HG02798 (cell line): ENCODE results near the gene SCN2A.
"Not testable (repeated sequence)": the region's sequence is repeated elsewhere in the genome, so short reads cannot be mapped to it uniquely, and the experiment has no call there.

ENCODE experiments used
- ATAC-seq: cut with Tn5 transposase; IDR thresholded peaks from one replicate; pipeline ENCODE4 v1.9.1; 2021; ENCODE audit warnings: mild to moderate bottlenecking; ENCODE audit not compliant: unreplicated experiment, poor library complexity

Gene SCN2A

DNA sequence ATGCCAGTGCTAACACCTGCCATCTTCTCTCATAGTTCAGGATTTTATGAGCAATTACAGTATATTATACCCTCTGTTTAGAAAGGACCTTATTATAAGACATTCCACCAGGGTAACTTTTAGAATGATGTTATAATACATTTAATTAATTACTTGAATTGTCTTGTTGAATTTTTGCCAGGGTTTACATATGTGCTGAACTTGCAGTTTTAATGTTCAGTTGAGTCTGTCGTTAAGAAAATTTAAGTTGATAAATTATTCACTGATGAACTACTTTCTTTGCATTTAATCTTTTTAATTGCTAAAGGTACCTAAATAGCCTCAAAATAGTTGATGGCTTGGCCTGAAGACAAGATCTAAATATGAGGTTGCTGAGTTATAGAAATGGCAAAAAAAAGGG lies 68.1 kb downstream of the SCN2A start:
- no peak for ATAC-seq

DNA sequence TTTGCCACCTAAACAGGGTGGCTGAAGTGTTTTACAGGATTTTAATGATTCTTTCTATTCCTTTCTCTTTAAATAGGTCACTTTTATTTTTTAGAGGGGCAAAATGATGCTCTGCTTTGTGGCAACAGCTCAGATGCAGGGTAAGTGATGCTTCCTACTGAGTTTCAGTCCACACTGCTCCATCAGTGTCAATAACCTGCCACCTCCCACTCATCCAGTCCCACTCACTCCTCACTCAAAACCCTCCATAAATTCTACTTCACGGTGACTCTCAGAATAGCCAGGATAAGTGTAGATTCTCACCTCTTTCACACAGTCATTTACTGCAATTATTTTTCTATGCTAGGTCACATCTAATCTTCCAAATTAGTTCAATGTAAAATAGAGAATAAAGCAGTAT lies 72.7 kb downstream of the SCN2A start:
- ATAC-seq, result no peak

DNA sequence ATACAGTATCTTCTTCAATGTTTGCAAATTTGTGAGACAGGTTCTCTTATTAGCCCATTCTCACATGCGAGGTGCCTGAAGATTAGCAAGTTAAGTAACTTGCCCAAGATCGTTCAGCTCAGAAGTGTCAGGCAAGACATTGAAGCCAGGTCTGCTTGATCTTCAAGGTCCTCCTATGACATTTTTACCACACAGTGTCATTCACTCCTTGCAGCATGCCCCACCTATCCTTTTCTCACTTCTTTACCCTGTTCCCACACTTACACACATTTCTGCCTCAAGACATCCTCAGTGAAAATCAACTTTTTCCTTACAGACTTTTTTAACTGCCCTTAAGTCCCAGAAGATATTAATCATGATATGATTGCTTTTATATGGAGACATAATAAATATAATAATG lies 73.8 kb downstream of the SCN2A start:
- ATAC-seq, result no peak

DNA sequence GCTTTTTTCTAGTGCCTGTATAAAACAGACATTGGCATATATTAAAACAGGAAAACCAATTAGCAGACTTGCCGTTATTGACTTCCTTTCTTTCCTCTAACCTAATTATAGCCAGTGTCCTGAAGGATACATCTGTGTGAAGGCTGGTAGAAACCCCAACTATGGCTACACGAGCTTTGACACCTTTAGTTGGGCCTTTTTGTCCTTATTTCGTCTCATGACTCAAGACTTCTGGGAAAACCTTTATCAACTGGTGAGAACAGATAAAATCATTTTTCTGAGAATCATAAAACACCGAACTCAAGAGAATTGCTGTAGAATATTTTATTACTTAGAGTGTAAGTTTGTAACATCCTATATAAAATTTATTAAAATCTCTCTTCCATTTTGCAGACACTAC lies 74.3 kb downstream of the SCN2A start:
- no peak for ATAC-seq

DNA sequence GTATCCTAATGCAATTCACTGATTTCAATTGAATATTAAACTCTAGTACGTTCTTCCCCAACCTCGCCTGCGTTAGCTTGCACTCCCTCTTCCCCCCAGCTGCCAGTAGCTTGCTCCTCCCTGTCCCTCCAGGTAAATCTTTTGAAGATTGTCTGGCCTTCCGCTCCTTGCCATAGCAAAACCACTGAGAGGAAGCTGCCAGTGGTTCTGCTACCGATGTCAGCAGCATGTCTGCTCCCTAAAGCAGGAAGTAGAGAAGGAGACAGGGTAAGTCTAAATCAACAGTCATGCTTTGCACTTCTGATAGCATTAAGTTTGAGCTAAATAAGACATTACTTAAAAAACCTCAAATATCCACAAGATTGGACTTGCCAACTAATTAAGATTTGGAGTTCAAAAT lies 89.1 kb downstream of the SCN2A start:
- peak; percentile 66 for ATAC-seq

DNA sequence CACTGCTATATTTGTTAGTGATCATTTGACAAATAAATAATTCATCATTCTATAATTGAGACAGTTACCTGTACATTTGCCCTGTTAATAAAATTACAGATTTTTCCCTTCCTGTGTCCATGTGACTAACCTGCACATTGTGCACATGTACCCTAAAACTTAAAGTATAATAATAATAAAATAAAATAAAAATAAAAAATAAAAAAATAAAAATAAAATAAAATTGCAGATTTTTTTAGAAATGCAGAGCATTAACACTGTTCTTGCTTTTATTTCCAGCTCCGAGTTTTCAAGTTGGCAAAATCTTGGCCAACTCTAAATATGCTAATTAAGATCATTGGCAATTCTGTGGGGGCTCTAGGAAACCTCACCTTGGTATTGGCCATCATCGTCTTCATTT lies 105.1 kb downstream of the SCN2A start:
- ATAC-seq, result not testable (repeated sequence)

DNA sequence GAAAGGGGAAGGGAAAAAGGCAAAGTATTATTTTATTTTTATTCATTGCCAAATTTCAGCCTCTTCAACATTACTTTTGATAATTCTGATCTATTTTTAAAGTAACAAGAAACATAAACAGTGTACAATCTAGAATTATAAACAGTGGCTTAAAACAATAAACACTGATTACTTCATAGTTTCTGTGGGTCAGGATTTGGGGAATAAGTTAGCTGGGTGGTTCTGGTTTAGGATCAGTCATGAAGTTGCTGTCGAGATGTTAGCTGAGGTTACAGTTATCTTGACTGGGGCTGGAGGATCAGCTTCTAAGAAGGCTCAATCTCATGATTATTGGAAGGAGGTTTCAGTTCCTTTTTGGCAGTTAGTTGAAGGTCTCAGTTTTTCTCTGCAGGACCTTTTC lies 109.2 kb downstream of the SCN2A start:
- ATAC-seq, result no peak

DNA sequence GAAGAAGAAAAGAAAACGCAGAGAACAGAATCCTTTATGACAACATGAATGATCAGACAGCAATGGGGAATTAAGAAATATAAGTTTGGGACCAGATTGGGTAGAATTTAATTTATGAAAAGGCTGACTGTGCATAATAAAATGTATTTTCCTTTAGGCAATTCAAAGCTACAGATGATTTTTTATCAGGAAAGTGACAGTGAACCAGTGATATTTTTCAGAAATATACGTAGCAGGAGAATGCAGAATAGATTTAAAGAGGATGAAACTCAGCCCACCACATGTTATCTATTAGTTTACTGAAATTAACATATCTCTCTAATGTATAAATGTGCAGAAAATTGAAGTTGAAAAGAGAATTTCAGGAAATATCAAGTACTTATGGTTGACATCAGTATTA lies 110.0 kb downstream of the SCN2A start:
- no peak for ATAC-seq

DNA sequence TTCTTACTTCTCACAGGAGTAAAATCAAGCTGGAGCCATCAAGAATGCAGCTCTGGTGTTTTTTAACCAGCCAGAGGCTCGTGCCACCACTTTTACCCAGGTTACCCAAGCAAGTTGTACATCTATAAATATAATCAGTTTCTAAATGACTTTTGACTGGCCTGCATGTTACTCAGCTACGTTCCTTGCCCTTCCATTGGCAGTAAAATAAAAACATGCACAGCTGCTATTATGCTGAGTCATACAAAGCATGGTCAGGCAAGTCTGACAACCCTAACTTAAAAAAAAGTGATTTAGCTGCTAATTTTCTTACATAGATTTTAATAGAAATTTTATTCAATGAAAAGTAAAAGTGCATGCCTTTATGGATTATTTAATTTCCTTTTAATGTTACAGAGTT lies 118.5 kb downstream of the SCN2A start:
- ATAC-seq, result peak; percentile 85

DNA sequence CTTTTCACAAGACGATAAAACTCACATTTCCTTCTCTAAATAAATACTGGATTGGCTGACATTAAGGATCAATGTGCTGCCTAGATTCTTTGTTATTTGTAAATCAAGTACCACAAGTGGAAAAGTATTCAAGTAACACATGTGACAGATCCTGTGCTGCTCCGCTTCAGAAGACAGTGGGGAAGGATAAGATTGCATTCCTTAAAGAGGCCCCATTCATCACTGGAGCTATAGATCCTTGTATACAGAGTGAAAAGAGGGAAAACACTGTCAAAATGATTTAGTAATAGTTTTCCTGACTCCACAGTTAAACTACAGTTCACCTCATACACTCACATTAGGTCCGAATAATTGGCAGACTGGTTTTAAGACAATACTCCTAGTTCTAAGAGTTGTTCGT lies 122.3 kb downstream of the SCN2A start:
- ATAC-seq, result no peak

DNA sequence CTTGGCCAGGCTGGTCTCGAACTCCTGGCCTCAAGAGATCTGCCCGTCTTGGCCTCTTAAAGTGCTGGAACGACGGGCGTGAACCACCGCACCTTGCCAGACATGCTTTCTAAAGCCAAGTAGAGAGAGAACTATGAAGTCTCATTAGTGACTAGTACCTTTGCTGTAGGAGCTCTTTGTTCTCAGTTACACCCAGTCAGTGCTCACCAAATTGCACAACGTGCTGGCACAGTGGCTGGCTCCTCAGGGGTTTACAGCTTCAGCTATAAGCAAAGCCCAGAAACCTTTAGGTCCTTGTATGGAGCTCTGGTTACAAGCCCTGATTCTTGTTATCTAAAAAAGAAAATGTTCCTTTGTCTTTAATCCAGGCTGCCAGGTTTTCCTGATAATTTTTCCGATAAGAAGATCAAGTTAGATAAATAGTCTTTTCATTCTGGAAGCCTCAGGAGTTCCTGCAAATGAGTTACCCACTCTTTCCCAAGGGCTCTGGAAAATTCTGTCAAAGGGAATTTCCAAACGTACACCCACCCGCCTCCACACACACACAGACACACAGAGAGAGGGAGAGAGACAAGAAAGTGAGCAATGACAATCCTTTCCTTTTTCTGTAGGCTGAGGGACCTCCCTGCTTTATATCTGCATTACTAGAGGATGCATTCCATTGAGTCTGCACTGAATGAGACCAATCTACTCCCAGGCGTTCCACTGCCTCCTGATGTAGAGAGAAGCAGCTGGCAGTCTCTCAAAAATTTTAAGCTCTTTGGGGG lies 130.1 kb downstream of the SCN2A start:
- ATAC-seq, result no peak

DNA sequence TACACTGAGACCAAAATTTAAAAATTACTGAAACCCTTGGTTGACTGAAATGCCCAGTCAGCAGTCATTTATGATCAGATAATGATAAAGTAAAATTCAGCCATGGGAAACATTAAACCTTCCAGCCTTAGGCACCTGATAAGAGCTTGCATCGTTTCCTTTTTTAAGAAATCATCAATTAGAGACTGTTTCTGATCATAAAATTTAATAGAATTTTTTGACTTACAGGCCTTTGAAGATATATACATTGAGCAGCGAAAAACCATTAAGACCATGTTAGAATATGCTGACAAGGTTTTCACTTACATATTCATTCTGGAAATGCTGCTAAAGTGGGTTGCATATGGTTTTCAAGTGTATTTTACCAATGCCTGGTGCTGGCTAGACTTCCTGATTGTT lies 130.7 kb downstream of the SCN2A start:
- ATAC-seq, result no peak

DNA sequence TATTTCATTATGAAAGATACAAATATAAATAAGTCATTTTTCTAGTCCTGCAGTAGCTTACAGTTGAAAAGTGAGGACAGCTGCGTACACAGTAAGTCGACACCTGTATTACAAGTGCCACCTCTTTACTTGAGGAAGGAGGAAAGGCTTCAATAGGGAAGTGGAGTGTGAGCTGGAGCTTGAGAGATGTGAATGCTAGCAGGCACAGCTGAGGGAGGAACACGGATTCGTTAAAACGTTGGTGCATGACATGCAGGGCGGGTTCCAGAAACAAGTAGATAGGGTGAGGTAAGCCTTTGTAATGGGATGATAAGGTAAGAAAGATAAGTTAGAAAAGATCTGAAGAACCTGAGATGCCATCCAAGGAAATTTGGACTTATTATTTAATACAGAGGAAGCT lies 132.1 kb downstream of the SCN2A start:
- ATAC-seq, result no peak

DNA sequence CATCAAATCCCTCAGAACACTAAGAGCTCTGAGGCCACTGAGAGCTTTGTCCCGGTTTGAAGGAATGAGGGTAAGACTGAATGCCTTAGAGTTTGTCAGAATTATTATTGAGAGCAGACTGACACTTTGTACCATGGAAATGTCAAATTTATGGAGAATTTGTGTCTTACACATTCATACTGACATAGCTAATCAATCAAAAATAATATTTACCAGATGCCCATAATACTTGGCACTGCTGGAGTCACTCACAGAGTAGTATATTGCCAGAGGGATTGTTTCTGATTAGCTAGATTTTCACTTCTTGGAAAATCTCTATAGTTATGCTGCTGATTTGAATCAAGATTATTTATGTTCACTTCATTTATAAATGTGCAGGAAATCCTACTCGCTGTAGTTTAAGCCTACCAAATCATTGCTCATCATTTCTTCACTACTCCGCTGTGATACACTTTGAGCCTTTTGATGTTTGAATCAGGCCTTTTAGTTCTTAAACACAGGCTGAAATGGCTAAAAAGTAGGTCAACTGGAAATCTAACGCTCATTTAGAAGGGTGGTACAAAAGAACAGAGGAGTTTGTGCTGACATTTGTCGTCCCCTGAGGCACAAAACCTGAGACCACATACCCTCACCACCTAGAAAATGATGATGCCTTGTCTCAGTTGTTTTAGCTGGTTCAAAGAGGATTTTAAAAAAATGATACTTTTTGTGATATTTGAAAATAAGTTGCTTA lies 134.2 kb downstream of the SCN2A start:
- no peak for ATAC-seq

DNA sequence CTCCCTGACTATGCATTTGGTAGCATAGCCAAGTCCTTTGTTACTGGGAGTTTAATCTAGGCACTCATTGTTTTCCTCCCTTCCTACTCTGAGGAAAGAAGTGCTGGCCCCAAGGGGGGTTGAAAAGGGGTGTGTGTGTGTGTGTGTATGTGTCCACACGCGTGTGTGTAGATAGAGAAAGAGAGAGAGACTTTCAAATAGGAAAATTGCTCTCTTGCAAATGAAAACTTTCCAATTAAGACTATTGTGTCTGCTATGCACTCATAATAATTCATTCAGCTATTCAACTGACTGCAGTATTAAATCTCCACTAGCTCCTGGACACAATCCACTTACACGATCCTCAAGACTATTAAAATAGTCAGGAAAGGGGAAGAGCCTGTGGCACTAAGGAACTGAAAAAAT lies 137.4 kb downstream of the SCN2A start:
- ATAC-seq, result no peak

DNA sequence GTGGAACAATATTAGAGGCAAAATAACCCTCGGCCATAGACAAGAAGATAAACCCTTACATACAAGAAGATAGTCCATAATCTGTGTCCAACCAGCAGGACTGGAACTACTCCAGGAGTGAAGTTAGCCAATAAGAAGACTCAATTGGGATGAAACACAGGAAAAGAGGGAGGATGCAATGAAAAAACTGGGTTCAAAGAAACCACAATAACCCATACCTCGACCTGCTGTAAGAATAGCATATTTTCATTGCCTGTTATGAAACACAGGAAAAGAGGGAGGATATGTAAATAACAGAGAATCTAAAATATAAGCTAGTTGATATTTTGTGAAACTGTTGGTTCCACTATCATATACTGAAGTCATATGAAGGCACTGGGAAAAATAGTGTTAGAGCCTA lies 143.1 kb downstream of the SCN2A start:
- ATAC-seq, result no peak

DNA sequence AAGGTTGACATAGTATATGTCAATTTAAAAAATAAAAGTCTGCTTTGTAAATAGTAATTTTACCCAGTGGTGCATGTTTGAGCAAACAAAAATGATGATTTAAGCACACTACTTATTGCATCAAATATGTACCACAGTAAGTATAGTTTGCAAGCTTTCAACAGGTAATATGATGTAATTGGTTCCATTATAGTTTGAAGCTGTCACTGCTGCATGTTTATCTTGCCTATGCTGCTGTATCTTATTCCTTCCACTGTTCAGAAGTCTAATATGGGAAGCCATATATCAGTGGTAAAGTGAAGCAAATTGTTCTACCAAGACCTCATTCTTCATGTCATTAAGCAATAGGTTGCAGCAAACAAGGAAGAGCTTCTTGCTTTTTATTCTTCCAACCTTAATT lies 151.7 kb downstream of the SCN2A start:
- no peak for ATAC-seq

DNA sequence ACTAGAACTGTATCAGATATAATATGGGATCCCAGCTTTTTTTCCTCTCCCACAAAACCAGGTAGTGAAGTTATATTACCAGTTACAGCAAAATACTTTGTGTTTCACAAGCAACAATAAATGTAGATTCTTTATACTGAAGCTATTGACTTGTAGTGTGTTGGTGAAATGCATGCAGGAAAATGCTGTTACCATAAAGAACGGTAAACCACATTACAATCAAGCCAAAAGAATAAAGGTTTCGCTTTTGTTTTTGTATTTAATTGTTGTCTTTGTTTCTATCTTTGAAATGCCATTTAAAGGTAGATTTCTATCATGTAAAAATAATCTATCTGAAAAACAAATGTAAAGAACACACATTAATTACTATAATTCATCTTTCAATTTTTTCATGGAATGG lies 152.6 kb downstream of the SCN2A start:
- ATAC-seq, result no peak

DNA sequence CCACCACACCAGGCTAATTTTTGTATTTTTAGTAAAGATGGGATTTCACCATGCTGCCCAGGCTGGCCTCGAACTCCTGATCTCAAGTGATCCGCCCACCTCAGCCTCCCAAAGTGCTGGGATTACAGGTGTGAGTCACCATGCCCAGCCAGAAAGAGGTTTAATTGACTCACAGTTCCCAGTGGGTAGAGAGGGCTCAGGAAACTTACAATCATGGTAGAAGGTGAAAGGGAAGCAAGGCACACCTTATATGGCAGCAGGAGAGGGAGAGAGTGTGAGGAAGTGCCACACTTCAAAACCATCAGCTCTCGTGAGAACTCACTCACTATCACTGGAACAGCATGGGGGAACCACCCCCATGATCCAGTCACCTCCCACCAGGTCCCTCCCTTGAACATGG lies 159.4 kb downstream of the SCN2A start:
- ATAC-seq, result not testable (repeated sequence)

DNA sequence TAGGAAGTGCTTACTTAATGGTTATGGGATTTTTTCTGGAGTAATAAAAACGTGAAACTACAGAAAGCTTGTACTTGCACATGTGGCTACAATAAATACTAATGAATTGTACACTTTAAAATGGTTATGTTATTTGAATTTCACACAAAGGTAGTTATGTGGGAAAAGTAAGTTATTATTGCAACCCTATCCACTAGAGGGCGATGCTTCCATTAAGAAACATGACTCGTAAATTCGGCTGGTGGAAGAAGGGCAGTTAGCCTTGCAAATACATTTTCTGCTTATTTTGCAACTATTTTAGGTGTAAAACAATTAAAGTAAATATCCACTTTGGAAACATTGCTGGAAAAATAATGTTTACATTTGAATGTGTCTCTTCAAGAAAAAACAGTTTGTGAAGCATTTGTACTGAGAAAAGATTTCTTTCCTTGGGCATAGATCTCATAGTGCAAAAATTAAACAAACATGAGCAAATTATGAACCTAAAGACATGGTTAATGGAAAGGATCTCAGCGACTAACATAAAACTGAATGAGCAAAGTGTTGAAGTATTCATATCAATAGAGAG lies 162.2 kb downstream of the SCN2A start:
- ATAC-seq, result peak; percentile 81

DNA sequence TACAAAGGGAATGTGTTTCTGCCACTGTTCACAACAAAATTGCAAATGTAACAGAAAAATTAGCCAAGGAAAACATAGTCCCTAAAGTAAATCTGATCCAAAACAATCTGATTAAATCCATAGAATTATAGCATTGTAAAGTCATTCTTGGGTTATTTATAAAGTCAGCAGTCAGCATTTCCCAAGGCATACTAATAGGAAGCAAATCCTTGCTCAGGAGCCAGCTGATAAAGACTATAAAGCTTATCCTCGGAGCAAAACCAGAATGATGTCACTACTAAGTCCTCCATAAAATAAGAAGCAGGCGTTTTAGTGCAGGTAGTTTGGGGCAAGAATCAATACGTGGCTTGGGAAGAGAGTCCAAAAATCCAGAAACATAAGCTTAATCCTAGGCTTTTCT lies 162.9 kb downstream of the SCN2A start:
- no peak for ATAC-seq

DNA sequence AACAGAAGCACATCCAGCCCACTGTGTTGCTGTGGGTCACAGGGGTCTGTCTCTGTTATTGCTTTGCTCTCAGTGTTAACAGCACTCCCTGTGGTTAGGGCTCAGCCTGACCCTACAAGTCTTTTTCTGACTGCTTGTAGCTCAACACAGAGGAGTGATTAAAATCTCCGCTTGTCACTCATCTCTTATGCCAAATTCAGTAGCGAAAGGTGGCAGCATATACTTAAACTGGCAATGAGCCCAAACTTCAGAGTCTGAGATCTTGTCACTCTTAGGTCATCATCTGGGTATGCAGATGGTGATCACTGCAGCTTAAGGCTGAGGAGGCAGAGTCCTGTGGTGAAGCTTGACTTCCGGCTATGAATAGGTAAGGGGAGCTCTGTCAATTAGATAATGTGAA lies 167.0 kb downstream of the SCN2A start:
- no peak for ATAC-seq
